NAMALWA (cell line): Measurements from ENCODE around the gene ZC2HC1B.
"Not testable (repeated sequence)": the region's sequence is repeated elsewhere in the genome, so short reads cannot be mapped to it uniquely, and the experiment has no call there.

Experiments used
- DNase-seq: peaks from one replicate; pipeline ENCODE4 v3.0.0-alpha.2; 2015; ENCODE audit warnings: low spot score

The ZC2HC1B gene

GRCh38 chr6:143864234-143864633 is at the start of gene ZC2HC1B:
ZC2HC1B (plus strand) TSS chr6:143864474; CDS start chr6:143864540, 66 bp downstream.
- DNase-seq = no peak

GRCh38 chr6:143817621-143818020 is 46.7 kb upstream of the ZC2HC1B start:
- no peak for DNase-seq

- DNase-seq = no peak
Measured at GRCh38 chr6:143821359-143821758, 42.9 kb upstream of the ZC2HC1B start.

GRCh38 chr6:143822584-143823024 is 41.7 kb upstream of the ZC2HC1B start:
- DNase-seq = no peak

- DNase-seq = no peak
Measured at GRCh38 chr6:143823548-143823947, 40.7 kb upstream of the ZC2HC1B start.

GRCh38 chr6:143828572-143828971 is 35.7 kb upstream of the ZC2HC1B start:
- no peak for DNase-seq

GRCh38 chr6:143836150-143836549 is 28.1 kb upstream of the ZC2HC1B start:
- no peak for DNase-seq

- DNase-seq = no peak
Measured at GRCh38 chr6:143838395-143838794, 25.9 kb upstream of the ZC2HC1B start.

- no peak for DNase-seq
Measured at GRCh38 chr6:143839196-143839595, 25.1 kb upstream of the ZC2HC1B start.

GRCh38 chr6:143840595-143841265 is 23.5 kb upstream of the ZC2HC1B start:
- no peak for DNase-seq

- DNase-seq = no peak
Measured at GRCh38 chr6:143842461-143842901, 21.8 kb upstream of the ZC2HC1B start.

GRCh38 chr6:143842902-143843676 is 21.2 kb upstream of the ZC2HC1B start, which contains the start of gene LTV1:
LTV1 (plus strand) TSS chr6:143843338; CDS start chr6:143843478, 140 bp downstream.
- DNase-seq = peak; percentile 97

GRCh38 chr6:143843677-143843999 is 20.6 kb upstream of the ZC2HC1B start:
- peak; percentile 65 for DNase-seq

GRCh38 chr6:143844006-143844405 is 20.3 kb upstream of the ZC2HC1B start:
- no peak for DNase-seq

GRCh38 chr6:143845033-143845432 is 19.2 kb upstream of the ZC2HC1B start:
- DNase-seq = no peak

GRCh38 chr6:143851706-143852105 is 12.6 kb upstream of the ZC2HC1B start:
- DNase-seq = not testable (repeated sequence)

- DNase-seq = not testable (repeated sequence)
Measured at GRCh38 chr6:143855057-143855456, 9.2 kb upstream of the ZC2HC1B start.

- DNase-seq = not testable (repeated sequence)
Measured at GRCh38 chr6:143856762-143857161, 7.5 kb upstream of the ZC2HC1B start.

GRCh38 chr6:143857651-143858050 is 6.6 kb upstream of the ZC2HC1B start:
- DNase-seq = no peak

GRCh38 chr6:143859891-143860660 is 4.2 kb upstream of the ZC2HC1B start:
- no peak for DNase-seq

GRCh38 chr6:143863771-143864170 is 503 bp upstream of the ZC2HC1B start:
- DNase-seq = no peak

- DNase-seq = no peak
Measured at GRCh38 chr6:143867236-143867635, 3.0 kb downstream of the ZC2HC1B start.

- DNase-seq = not testable (repeated sequence)
Measured at GRCh38 chr6:143868808-143869207, 4.5 kb downstream of the ZC2HC1B start.
